NCI-H1417 treated with DMSO at 0.1 percent for 48 hours (cell line): Measurements from ENCODE around the gene NIT2.
A peak's percentile ranks its signal among the peaks of the same experiment; 100 is the strongest.
"Not testable (repeated sequence)": the region's sequence is repeated elsewhere in the genome, so short reads cannot be mapped to it uniquely, and the experiment has no call there.

Experiments used
- DNase-seq: peaks from one replicate; lab custom pipeline; 2025; lab: John Stamatoyannopoulos, UW

The NIT2 gene

GRCh38 chr3:100334488-100335351 lies at the start of gene NIT2:
TSS of gene NIT2 (plus strand) at chr3:100334757. CDS start at chr3:100334792, 35 bp downstream.
- peak; percentile 25 for DNase-seq

GRCh38 chr3:100288288-100288894 lies 46.2 kb upstream of the NIT2 start:
- DNase-seq = no peak

- no peak for DNase-seq
Observed at GRCh38 chr3:100289339-100289738, 45.2 kb upstream of the NIT2 start.

- no peak for DNase-seq
Observed at GRCh38 chr3:100295089-100295488, 39.5 kb upstream of the NIT2 start.

GRCh38 chr3:100297784-100298183 lies 36.8 kb upstream of the NIT2 start:
- no peak for DNase-seq

GRCh38 chr3:100299016-100299415 lies 35.5 kb upstream of the NIT2 start:
- no peak for DNase-seq

GRCh38 chr3:100306695-100307094 lies 27.9 kb upstream of the NIT2 start:
- DNase-seq = no peak

- no peak for DNase-seq
Observed at GRCh38 chr3:100310355-100310965, 24.1 kb upstream of the NIT2 start.

GRCh38 chr3:100311011-100311410 lies 23.5 kb upstream of the NIT2 start:
- no peak for DNase-seq

- no peak for DNase-seq
Observed at GRCh38 chr3:100316641-100317069, 17.9 kb upstream of the NIT2 start.

- DNase-seq = no peak
Observed at GRCh38 chr3:100317912-100318311, 16.6 kb upstream of the NIT2 start.

- DNase-seq = no peak
Observed at GRCh38 chr3:100319951-100320350, 14.6 kb upstream of the NIT2 start.

- DNase-seq = no peak
Observed at GRCh38 chr3:100324044-100324443, 10.5 kb upstream of the NIT2 start.

- DNase-seq = no peak
Observed at GRCh38 chr3:100325827-100326226, 8.7 kb upstream of the NIT2 start.

- not testable (repeated sequence) for DNase-seq
Observed at GRCh38 chr3:100327377-100327776, 7.2 kb upstream of the NIT2 start.

- DNase-seq = no peak
Observed at GRCh38 chr3:100329800-100330489, 4.6 kb upstream of the NIT2 start.

- DNase-seq = no peak
Observed at GRCh38 chr3:100330651-100331050, 3.9 kb upstream of the NIT2 start.

GRCh38 chr3:100331660-100332059 lies 2.9 kb upstream of the NIT2 start:
- no peak for DNase-seq

- DNase-seq = no peak
Observed at GRCh38 chr3:100333051-100333450, 1.5 kb upstream of the NIT2 start.

- no peak for DNase-seq
Observed at GRCh38 chr3:100333970-100334487, 528 bp upstream of the NIT2 start.

- DNase-seq = no peak
Observed at GRCh38 chr3:100335434-100335833, 877 bp downstream of the NIT2 start.

- not testable (repeated sequence) for DNase-seq
Observed at GRCh38 chr3:100336229-100336628, 1.7 kb downstream of the NIT2 start.
